Skeletal muscle cell (primary cell): ENCODE measurements around the gene KNCN.

Experiments used
- DNase-seq: peaks from one replicate; pipeline ENCODE4 v3.0.0-alpha.2; 2010; ENCODE audit warnings: low read depth
- H3K4me3 ChIP-seq: 2 replicates; pipeline ENCODE4 v1.5.1; 2011; ENCODE audit warnings: low read depth, mild to moderate bottlenecking, control low read depth, low read length, moderate library complexity

KNCN gene

GRCh38 chr1:46512792-46513190 lies 38.7 kb downstream of the KNCN start:
- no peak for DNase-seq
- H3K4me3 ChIP-seq, result no peak overlapping the region

- DNase-seq, result no peak
- no peak overlapping the region for H3K4me3 ChIP-seq
These were observed 39.2 kb downstream of the KNCN start for GRCh38 chr1:46512135-46512791.

DNA sequence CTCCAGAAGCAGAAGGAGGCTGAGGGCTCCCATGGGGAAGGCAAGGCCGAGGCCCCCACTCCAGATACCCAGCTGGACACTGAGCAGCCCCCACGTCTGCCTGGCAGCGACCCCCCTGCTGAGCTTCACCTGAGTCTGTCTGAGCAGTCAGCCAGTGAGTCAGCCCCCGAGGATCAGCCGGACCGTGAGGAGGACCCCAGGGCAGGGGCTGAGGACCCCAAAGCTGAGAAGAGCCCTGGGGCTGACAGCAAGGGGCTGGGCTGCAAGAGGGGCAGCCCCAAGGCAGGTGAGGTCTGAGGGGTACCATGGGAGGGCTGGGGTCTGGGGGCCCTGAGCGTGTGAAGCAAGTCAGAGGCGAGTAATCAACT lies 40.5 kb downstream of the KNCN start:
- DNase-seq, result no peak
- no peak overlapping the region for H3K4me3 ChIP-seq

GRCh38 chr1:46510341-46510997 lies 41.0 kb downstream of the KNCN start:
- DNase-seq, result no peak
- H3K4me3 ChIP-seq, result no peak overlapping the region

DNA sequence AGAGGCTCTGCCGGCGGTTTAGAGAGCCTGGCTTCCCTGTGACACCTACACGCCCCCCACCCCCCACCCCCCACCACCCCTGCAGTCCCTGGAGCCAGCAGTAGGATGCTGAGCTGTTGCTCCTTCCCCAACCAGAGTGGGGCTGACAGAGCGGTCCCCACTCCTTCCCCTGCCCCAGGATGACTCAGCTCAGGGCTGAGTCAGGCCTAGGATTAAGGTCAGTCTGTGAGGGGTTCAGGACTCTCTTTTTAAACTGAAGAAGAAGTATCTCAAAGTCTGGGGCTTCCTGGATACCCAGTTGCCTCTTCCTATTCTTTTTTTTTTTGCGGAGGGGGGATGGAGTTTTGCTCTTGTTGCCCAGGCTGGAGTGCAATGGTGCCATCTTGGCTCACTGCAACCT lies 42.7 kb downstream of the KNCN start:
- no peak for DNase-seq

GRCh38 chr1:46506470-46507219 lies 44.8 kb downstream of the KNCN start:
- DNase-seq, result no peak
- H3K4me3 ChIP-seq, result no peak overlapping the region

More for the DNA sequence above, 42.7 kb downstream of the KNCN start:
- no peak overlapping the region for H3K4me3 ChIP-seq

GRCh38 chr1:46503421-46503820 lies 48.0 kb downstream of the KNCN start:
- H3K4me3 ChIP-seq, result no peak overlapping the region
- no peak for DNase-seq

GRCh38 chr1:46501528-46501927 lies 49.9 kb downstream of the KNCN start:
- DNase-seq, result no peak
- H3K4me3 ChIP-seq, result no peak overlapping the region

DNA sequence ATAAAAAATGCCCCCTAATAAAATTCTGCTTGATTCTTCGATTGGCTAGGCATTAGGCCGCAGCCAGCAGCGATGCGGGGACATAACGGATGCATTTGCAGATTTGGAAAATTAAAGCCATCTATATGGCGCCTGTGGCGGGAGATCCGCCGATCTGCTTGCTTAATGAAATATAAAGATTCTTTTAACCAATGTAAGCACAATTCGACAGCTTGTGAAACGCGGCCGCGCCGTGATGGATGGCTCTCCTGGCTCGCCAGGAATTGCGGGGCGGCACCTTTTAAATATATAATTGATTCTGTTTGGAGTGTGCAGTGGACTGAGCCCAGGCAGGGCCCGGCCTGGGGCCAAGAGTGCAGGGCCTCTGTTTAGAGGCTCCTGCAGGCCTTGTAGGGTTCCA lies 53.8 kb downstream of the KNCN start:
- no peak for DNase-seq

GRCh38 chr1:46497020-46497419 lies 54.4 kb downstream of the KNCN start:
- no peak overlapping the region for H3K4me3 ChIP-seq
- DNase-seq, result no peak

More for the DNA sequence above, 53.8 kb downstream of the KNCN start:
- no peak overlapping the region for H3K4me3 ChIP-seq

- no peak overlapping the region for H3K4me3 ChIP-seq
- DNase-seq, result no peak
These were observed 54.9 kb downstream of the KNCN start for GRCh38 chr1:46496505-46496904.

DNA sequence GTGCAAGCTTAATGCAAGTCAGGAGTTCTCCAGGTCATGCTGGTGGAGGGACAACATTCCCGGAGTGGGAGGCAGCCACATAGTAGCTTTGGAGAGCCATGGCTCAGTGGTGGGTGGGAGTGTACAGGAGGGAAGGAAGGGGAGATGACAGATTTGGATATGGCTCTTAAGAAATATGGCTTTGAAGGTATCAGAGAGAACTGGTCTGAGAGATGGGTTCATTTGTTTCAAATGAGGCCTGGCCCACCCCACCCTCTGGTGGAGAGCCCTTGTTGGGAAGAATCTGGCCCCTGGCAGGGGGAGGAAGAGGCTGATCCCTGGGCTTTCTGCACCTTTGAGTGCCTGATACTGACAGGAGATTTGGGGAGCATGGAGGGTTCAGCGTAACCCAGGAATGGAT lies 55.7 kb downstream of the KNCN start:
- DNase-seq, result no peak
- no peak overlapping the region for H3K4me3 ChIP-seq
